ENCODE data around the gene FAM20C. TPM values are rescaled to one million over a fixed set of nuclear protein-coding genes. Genes with fewer than 3 reads are reported as not detected.
A peak's percentile ranks its signal among the peaks of the same experiment; 100 is the strongest.

FAM20C gene
- total RNA-seq, 1 donor from 2014 or later: 21.9 TPM

GRCh38 chr7:247181-247580, 54.8 kb downstream of the FAM20C start:
- Mint-ChIP-seq H3K27me3 (ENCODE audit: low read depth) (no peaks in the 10 kb centered on the region), H3K27ac (ENCODE audit: unreplicated experiment) (no peak overlapping the region), H3K9me3 (no peaks in the 10 kb centered on the region), H3K4me3 (no peak overlapping the region), H3K4me1 (no peaks in the 10 kb centered on the region), H3K36me3 (ENCODE audit: low read depth) (no peaks in the 10 kb centered on the region)
- no peak for DNase-seq (ENCODE audit: low read depth, low spot score)
- TF ChIP-seq CTCF (conservative IDR thresholded peaks at IDR 0.05): no peak

GRCh38 chr7:247636-248035, 55.3 kb downstream of the FAM20C start:
- Mint-ChIP-seq H3K4me3 (no peak overlapping the region), H3K36me3 (ENCODE audit: low read depth) (no peaks in the 10 kb centered on the region), H3K4me1 (no peaks in the 10 kb centered on the region), H3K27me3 (ENCODE audit: low read depth) (no peaks in the 10 kb centered on the region), H3K27ac (ENCODE audit: unreplicated experiment) (no peak overlapping the region), H3K9me3 (no peaks in the 10 kb centered on the region)
- DNase-seq (ENCODE audit: low read depth, low spot score): no peak
- TF ChIP-seq CTCF (conservative IDR thresholded peaks at IDR 0.05): no peak

- no peaks in the 10 kb centered on the region for H3K4me1 Mint-ChIP-seq
- no peak for DNase-seq (ENCODE audit: low read depth, low spot score)
- H3K9me3 Mint-ChIP-seq: no peaks in the 10 kb centered on the region
- no peaks in the 10 kb centered on the region for H3K36me3 Mint-ChIP-seq (ENCODE audit: low read depth)
- H3K27ac Mint-ChIP-seq (ENCODE audit: unreplicated experiment): peak overlapping the region; percentile 75
- H3K27me3 Mint-ChIP-seq (ENCODE audit: low read depth): no peaks in the 10 kb centered on the region
- TF ChIP-seq CTCF (conservative IDR thresholded peaks at IDR 0.05): no peak
- H3K4me3 Mint-ChIP-seq: no peak overlapping the region
Observed at GRCh38 chr7:248732-249435, 56.5 kb downstream of the FAM20C start.

- Mint-ChIP-seq H3K4me1 (no peaks in the 10 kb centered on the region), H3K9me3 (no peaks in the 10 kb centered on the region), H3K36me3 (ENCODE audit: low read depth) (peaks cover 4% of the 10 kb centered on the region), H3K27ac (ENCODE audit: unreplicated experiment) (no peak overlapping the region), H3K4me3 (no peak overlapping the region), H3K27me3 (ENCODE audit: low read depth) (no peaks in the 10 kb centered on the region)
- TF ChIP-seq CTCF (conservative IDR thresholded peaks at IDR 0.05): no peak
- no peak for DNase-seq (ENCODE audit: low read depth, low spot score)
Observed at GRCh38 chr7:249989-250388, 57.6 kb downstream of the FAM20C start.

GRCh38 chr7:250523-250922, 58.2 kb downstream of the FAM20C start:
- no peak overlapping the region for H3K27ac Mint-ChIP-seq (ENCODE audit: unreplicated experiment)
- no peak overlapping the region for H3K4me3 Mint-ChIP-seq
- H3K36me3 Mint-ChIP-seq (ENCODE audit: low read depth): peaks cover 4% of the 10 kb centered on the region
- H3K4me1 Mint-ChIP-seq: no peaks in the 10 kb centered on the region
- no peaks in the 10 kb centered on the region for H3K9me3 Mint-ChIP-seq
- no peaks in the 10 kb centered on the region for H3K27me3 Mint-ChIP-seq (ENCODE audit: low read depth)
- DNase-seq (ENCODE audit: low read depth, low spot score): no peak
- TF ChIP-seq CTCF (conservative IDR thresholded peaks at IDR 0.05): no peak
